Measurements from ENCODE around the gene ERAL1. TPM values are rescaled to one million over a fixed set of nuclear protein-coding genes. Genes with fewer than 3 reads are reported as not detected.

ERAL1 gene
- total and polyA plus RNA-seq, 2 of the 4 experiments (the other 2 are of a cell fraction): 34.1 to 62.3 TPM

GRCh38 chr17:28901866-28902818 is 47.3 kb downstream of the ERAL1 start:
- H3K4ac ChIP-seq (ENCODE audit: low read depth, low read length): peak overlapping the region; percentile 5; the same call in 1 of the 2 replicates
- no peak overlapping the region for H3K18ac ChIP-seq (ENCODE audit: low read depth, low read length)
- H3K23ac ChIP-seq (ENCODE audit: low read depth, low read length): peak overlapping the region; percentile 46
- 7% methylated on average over 36 of the region's 62 CpGs; no CpG with 5 or more reads in 1 of the 2 experiments for WGBS, 2 experiments (ENCODE audit: extremely low coverage in 2 of 2, insufficient read length in 1 of 2)
- H4K5ac ChIP-seq (ENCODE audit: low read depth, low read length): peak overlapping the region; percentile 43; the same call in 1 of the 2 replicates
- ATAC-seq (ENCODE audit: low read depth) (peak; percentile 70), DNase-seq (no peak)
- no peak overlapping the region for H4K91ac ChIP-seq (ENCODE audit: insufficient read depth, low read depth, low read length)
- no peak overlapping the region for H2BK120ac ChIP-seq (ENCODE audit: low read depth, low read length)
- BruUV-seq (replicated peaks): no TSS peak
- no peak overlapping the region for H2BK20ac ChIP-seq (ENCODE audit: low read depth, low read length)
- peaks cover 16% of the 10 kb centered on the region for H3K9me1 ChIP-seq (ENCODE audit: insufficient read depth, low read length)
- no peaks in the 10 kb centered on the region for H3K27me3 ChIP-seq (ENCODE audit: control insufficient read depth, insufficient read depth, low read length)
- H3K36me3 ChIP-seq (ENCODE audit: control insufficient read depth, insufficient read depth, low read length): peaks cover 14% of the 10 kb centered on the region
- H3K27ac ChIP-seq (ENCODE audit: insufficient read depth, low read length): peak overlapping the region; percentile 27; the same call in 1 of the 2 replicates
- ChIA-PET POLR2A (ENCODE audit: unreplicated experiment) (interaction anchor here (0.5 kb wide), 1 partner anchor 242 kb away, joined by 3 read pairs; no protein-coding TSS in a partner anchor), CTCF (interaction anchor here (0.5 to 1.7 kb wide), 5 partner anchors 35 to 138 kb away, joined by 3 to 6 read pairs (median 4); no protein-coding TSS in a partner anchor)
- dilution Hi-C loops (cut with HindIII; ENCODE audit: low sequenced_read_pairs, unreplicated experiment) (no loop called here), in situ Hi-C loops (cut with MboI; ENCODE audit: low sequenced_read_pairs) (no loop called here), intact Hi-C loops (cut with micrococcal nuclease) (no loop called here)
- peaks cover 8% of the 10 kb centered on the region for H3K4me1 ChIP-seq (ENCODE audit: control insufficient read depth, insufficient read depth, low read length)
- peak overlapping the region; percentile 68 for H2AK9ac ChIP-seq (replicated peaks; ENCODE audit: low read depth, low read length, poor library complexity)
- no peak overlapping the region for H2BK15ac ChIP-seq (ENCODE audit: low read depth, low read length)
- H3K79me1 ChIP-seq (ENCODE audit: low read depth in 1 of 2, low read length in 2 of 2): peaks cover 7 to 37% of the 10 kb centered on the region in 2 experiments; a peak in 3 of 4 replicates
- peak overlapping the region; percentile 97 for H2AFZ ChIP-seq (replicated peaks; ENCODE audit: low read length, poor library complexity)
- H3K14ac ChIP-seq (replicated peaks; ENCODE audit: low read depth, low read length): 0 out of 2 replicates have a peak overlapping the region, but pooled peaks have one; percentile 3
- peak overlapping the region; percentile 37; the same call in 1 of the 2 replicates for H3K9ac ChIP-seq (ENCODE audit: low read depth, low read length)
- H4K20me1 ChIP-seq (ENCODE audit: insufficient read depth, low read length): peaks cover 16% of the 10 kb centered on the region; the same call in 1 of the 2 replicates
- H2AK5ac ChIP-seq (ENCODE audit: low read depth, low read length): no peak overlapping the region
- H3K4me2 ChIP-seq (ENCODE audit: low read depth, low read length): peak overlapping the region; percentile 92
- peak overlapping the region in 1 of 2 experiments; percentile 28; a peak in 1 of 4 replicates for H4K8ac ChIP-seq (ENCODE audit: low read depth in 2 of 2, low read length in 2 of 2)
- no peaks in the 10 kb centered on the region for H3K9me3 ChIP-seq (ENCODE audit: control insufficient read depth, insufficient read depth, low read length)
- peak overlapping the region; percentile 62 for H3K4me3 ChIP-seq (ENCODE audit: insufficient read depth, low read depth, low read length)
- 0 out of 2 replicates have a peak overlapping the region, but pooled peaks have one; percentile 9 for H3K56ac ChIP-seq (ENCODE audit: extremely low read depth, insufficient read depth, low read length)
- peak overlapping the region; percentile 14 for H2BK5ac ChIP-seq (ENCODE audit: low read depth, low read length, poor library complexity, severe bottlenecking)
- TF ChIP-seq, protein P1, sequence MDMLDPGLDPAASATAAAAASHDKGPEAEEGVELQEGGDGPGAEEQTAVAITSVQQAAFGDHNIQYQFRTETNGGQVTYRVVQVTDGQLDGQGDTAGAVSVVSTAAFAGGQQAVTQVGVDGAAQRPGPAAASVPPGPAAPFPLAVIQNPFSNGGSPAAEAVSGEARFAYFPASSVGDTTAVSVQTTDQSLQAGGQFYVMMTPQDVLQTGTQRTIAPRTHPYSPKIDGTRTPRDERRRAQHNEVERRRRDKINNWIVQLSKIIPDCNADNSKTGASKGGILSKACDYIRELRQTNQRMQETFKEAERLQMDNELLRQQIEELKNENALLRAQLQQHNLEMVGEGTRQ (IDR thresholded peaks at IDR 0.05; ENCODE audit: low read depth, low read length): no peak
- TF ChIP-seq BHLHE40 (IDR thresholded peaks at IDR 0.05; ENCODE audit: low read depth, low read length) (no peak), SMC3 (IDR thresholded peaks at IDR 0.05; ENCODE audit: low read depth, low read length) (no peak), RFX5 (IDR thresholded peaks at IDR 0.05; ENCODE audit: low read depth, low read length) (no peak), CEBPB (IDR thresholded peaks at IDR 0.05; ENCODE audit: low read depth, low read length) (no peak), MAFK (IDR thresholded peaks at IDR 0.05; ENCODE audit: low read depth, low read length) (no peak), NFE2L2 (IDR thresholded peaks at IDR 0.05; ENCODE audit: low read depth, low read length) (no peak), CTCF (conservative IDR thresholded peaks at IDR 0.05; ENCODE audit: low read depth, low read length) (no peak), POLR2A (IDR thresholded peaks at IDR 0.05; ENCODE audit: low read depth, low read length) (no peak), RAD21 (IDR thresholded peaks at IDR 0.05; ENCODE audit: low read length) (no peak), CHD1 (IDR thresholded peaks at IDR 0.05; ENCODE audit: low read depth, low read length) (no peak), RCOR1 (IDR thresholded peaks at IDR 0.05; ENCODE audit: insufficient replicate concordance, low read length) (no peak)
- TF ChIP-seq, protein P2, sequence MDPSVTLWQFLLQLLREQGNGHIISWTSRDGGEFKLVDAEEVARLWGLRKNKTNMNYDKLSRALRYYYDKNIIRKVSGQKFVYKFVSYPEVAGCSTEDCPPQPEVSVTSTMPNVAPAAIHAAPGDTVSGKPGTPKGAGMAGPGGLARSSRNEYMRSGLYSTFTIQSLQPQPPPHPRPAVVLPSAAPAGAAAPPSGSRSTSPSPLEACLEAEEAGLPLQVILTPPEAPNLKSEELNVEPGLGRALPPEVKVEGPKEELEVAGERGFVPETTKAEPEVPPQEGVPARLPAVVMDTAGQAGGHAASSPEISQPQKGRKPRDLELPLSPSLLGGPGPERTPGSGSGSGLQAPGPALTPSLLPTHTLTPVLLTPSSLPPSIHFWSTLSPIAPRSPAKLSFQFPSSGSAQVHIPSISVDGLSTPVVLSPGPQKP (IDR thresholded peaks at IDR 0.05; ENCODE audit: borderline replicate concordance, low read depth, low read length): no peak
